Neural progenitor cell (in vitro differentiated cells): ENCODE data around the gene TMEM229A.

ENCODE experiments used
- CTCF ChIP-seq: fragments of 200-600 bp; sonication (generic); IDR thresholded peaks from 2 replicates; pipeline ENCODE4 v1.5.1; 2017; ENCODE audit warnings: antibody characterized with exemption, mild to moderate bottlenecking
- EZH2phosphoT487 ChIP-seq: fragments of 200-600 bp; sonication (generic); IDR thresholded peaks from 2 replicates; pipeline ENCODE4 v1.6.1; 2017; ENCODE audit warnings: antibody characterized with exemption

DNA sequence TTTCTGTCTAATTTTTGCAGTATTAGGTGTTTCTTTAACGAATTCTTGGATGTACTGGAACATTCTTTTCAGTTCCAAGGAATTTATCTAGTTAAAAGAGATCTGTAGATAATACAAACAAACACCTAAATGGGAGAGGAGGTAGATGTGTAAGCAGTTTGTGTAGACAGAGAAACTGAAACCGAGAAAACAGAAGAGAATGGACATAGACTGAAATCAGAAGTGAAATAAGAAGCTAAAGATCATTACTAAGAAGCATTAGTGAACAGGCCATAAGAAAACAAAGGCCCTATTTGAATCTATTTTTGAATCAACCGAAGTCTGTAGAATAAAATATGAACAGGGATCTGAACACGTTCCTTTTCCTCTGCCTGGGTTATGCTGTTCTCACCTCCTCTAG is 26.5 kb upstream of the TMEM229A start:
- TF ChIP-seq CTCF (no peak), EZH2phosphoT487 (no peak)
